HepG2 (cell line): ENCODE data around the gene SLIT3. TPM values are rescaled to one million over a fixed set of nuclear protein-coding genes. Genes with fewer than 3 reads are reported as not detected.

Source experiments
- ATAC-seq: fragments of 200-7000 bp; cut with Tn5 transposase; 3 replicates; pipeline ENCODE4 v1.9.1; 2020; ENCODE audit warnings: mild to moderate bottlenecking, moderate library complexity
- BruUV-seq: library from RNA; stranded (reverse); fragments of 400-500 nt; replicated peaks from 2 replicates; lab custom pipeline; 2021; lab: Mats Ljungman, UMichigan
- CTCF ChIA-PET: fragments of 300-600 bp; formaldehyde crosslinking; extraction: SDS; loops from one replicate; lab custom pipeline; 2021; ENCODE audit warnings: low total read pairs, inconsistent platforms, low intra/inter-chr PET ratio; lab: Yijun Ruan, JAX
- POLR2A ChIA-PET: fragments of 350-600 bp; sonication (Branson Sonifier 250); formaldehyde crosslinking; loops from one replicate; lab custom pipeline; 2020; ENCODE audit warnings: antibody characterized with exemption, inconsistent platforms; lab: Yijun Ruan, JAX
- DNase-seq: peaks from one replicate; pipeline ENCODE4 v3.0.0-alpha.2; 2015; ENCODE audit warnings: low spot score
- FAIRE-seq: peaks from 3 replicates; lab custom pipeline; 2011; peaks lifted over from hg19 to GRCh38; lab: Jason Lieb, UNC
- H2AFZ ChIP-seq: one replicate; pipeline ENCODE4 v1.6.1; 2011; ENCODE audit warnings: low read length, inconsistent platforms
- H3K27ac ChIP-seq: fragments of 300-600 bp; 3 replicates; pipeline ENCODE4 v1.8.0; 2011; ENCODE audit warnings: mixed run types, mild to moderate bottlenecking, mixed read lengths, low read length, inconsistent platforms; ENCODE audit not compliant: insufficient read depth; ENCODE audit errors: extremely low read length
- H3K27me3 ChIP-seq, 2 experiments: fragments of 200-600 bp in 1 of 2; 2 replicates in 1 of 2; 3 replicates in 1 of 2; pipeline versions ENCODE4 v1.6.0 to v1.8.0; 2011; ENCODE audit warnings: low read length in 2 of 2, mild to moderate bottlenecking in 2 of 2, moderate library complexity in 2 of 2, inconsistent platforms in 1 of 2; ENCODE audit not compliant: insufficient read depth in 2 of 2, control insufficient read depth in 1 of 2
- H3K36me3 ChIP-seq, 2 experiments: fragments of 200-600 bp in 1 of 2; replicated peaks in 1 of 2; 2 replicates in 1 of 2; 3 replicates in 1 of 2; pipeline versions ENCODE4 v1.5.1 to v1.8.0; 2011; ENCODE audit warnings: low read length in 2 of 2, inconsistent platforms in 1 of 2; ENCODE audit not compliant: insufficient read depth in 2 of 2, control insufficient read depth in 1 of 2
- H3K4me1 ChIP-seq: 2 replicates; pipeline ENCODE4 v1.5.1; 2012; ENCODE audit warnings: low read length, inconsistent platforms; ENCODE audit not compliant: insufficient read depth
- H3K4me2 ChIP-seq: 2 replicates; pipeline ENCODE4 v1.6.0; 2011; ENCODE audit warnings: low read depth, low read length, inconsistent platforms
- H3K4me3 ChIP-seq, 3 experiments: fragments of 200-600 bp in 1 of 3; sonication (generic), shearing (Covaris generic) in 1 of 3; replicated peaks in 1 of 3; 2 replicates each; pipeline ENCODE4 v1.5.1; 2011 to 2016; ENCODE audit warnings: low read length in 3 of 3, inconsistent platforms in 2 of 3, low read depth in 2 of 3, mild to moderate bottlenecking in 2 of 3, control low read depth in 1 of 3, mixed read lengths in 1 of 3; ENCODE audit not compliant: insufficient read depth in 1 of 3
- H3K79me2 ChIP-seq: one replicate; pipeline ENCODE4 v1.6.1; 2011; ENCODE audit warnings: low read length, inconsistent platforms; ENCODE audit not compliant: insufficient read depth
- H3K9ac ChIP-seq: 2 replicates; pipeline ENCODE4 v1.6.0; 2011; ENCODE audit warnings: mild to moderate bottlenecking, low read depth, low read length, inconsistent platforms; ENCODE audit not compliant: insufficient read depth
- H3K9me3 ChIP-seq: 2 replicates; pipeline ENCODE4 v1.5.1; 2012; ENCODE audit warnings: mild to moderate bottlenecking, low read length
- H4K20me1 ChIP-seq: 2 replicates; pipeline ENCODE4 v1.6.0; 2011; ENCODE audit warnings: inconsistent platforms, mild to moderate bottlenecking, low read length, moderate library complexity; ENCODE audit not compliant: insufficient read depth
- AFF4 ChIP-seq: sonication (generic); formaldehyde crosslinking; IDR thresholded peaks from 2 replicates; pipeline ENCODE4 v1.4.0; 2020; ENCODE audit warnings: missing genetic modification reagents
- KLF12 ChIP-seq: sonication (generic); formaldehyde crosslinking; IDR thresholded peaks from 2 replicates; pipeline ENCODE4 v1.4.0; 2020; ENCODE audit warnings: missing genetic modification reagents, borderline replicate concordance
- NPAS2 ChIP-seq: sonication (generic); formaldehyde crosslinking; IDR thresholded peaks from 2 replicates; pipeline ENCODE4 v1.8.0; 2022; ENCODE audit warnings: mild to moderate bottlenecking, missing genetic modification reagents, borderline replicate concordance
- SMC3 ChIP-seq: IDR thresholded peaks from 2 replicates; pipeline ENCODE4 v1.6.1; 2011; ENCODE audit warnings: low read length, improper control_type of control experiment
- SP5 ChIP-seq: IDR thresholded peaks from 2 replicates; pipeline ENCODE4 v1.6.1; 2016; ENCODE audit warnings: low read depth, borderline replicate concordance
- ZNF205 ChIP-seq: IDR thresholded peaks from 2 replicates; pipeline ENCODE4 v1.6.1; 2018; ENCODE audit warnings: missing biosample characterization, missing genetic modification reagents
- ZNF232 ChIP-seq: sonication (generic); formaldehyde crosslinking; IDR thresholded peaks from 2 replicates; pipeline ENCODE4 v1.4.0; 2020; ENCODE audit warnings: missing genetic modification reagents, borderline replicate concordance
- ZNF264 ChIP-seq: sonication (generic); formaldehyde crosslinking; IDR thresholded peaks from 2 replicates; pipeline ENCODE4 v1.4.0; 2020; ENCODE audit warnings: missing genetic modification reagents
- WGBS: methylation state at CpG from one replicate; pipeline ENCODE4 v1.1.6; 2017; ENCODE audit warnings: low lambda C conversion rate; 5-methylcytosine and 5-hydroxymethylcytosine counted together
- in situ Hi-C: cut with HindIII; loops from 2 replicates; pipeline ENCODE4 v1.10.0; 2017; ENCODE audit warnings: low pct_unique_long_range_greater_than_20kb; ENCODE audit not compliant: extremely low pct_ligation_motif_present
- intact Hi-C: fragments of 100-400 bp; cut with micrococcal nuclease; formaldehyde crosslinking; loops from one replicate; pipeline ENCODE4 v1.10.0; 2022; ENCODE audit not compliant: unreplicated experiment
- polyA plus RNA-seq, 8 experiments: library from polyadenylated mRNA; depleted of rRNA in 3 of 8; stranded (reverse) in 7 of 8; unstranded in 1 of 8; fragments of >200 nt; fragmentation: Illumina TruSeq in 4 of 8; extraction: Trizol in 4 of 8; gene quantifications; 2 replicates each; pipeline versions ENCODE4 v1.2.1 to v1.2.3, GENCODE V29; 2011 to 2016; ENCODE audit warnings: low read depth in 4 of 8, missing spikeins in 1 of 8, mixed read lengths in 1 of 8; ENCODE audit not compliant: insufficient read depth in 1 of 8
- total RNA-seq, 5 experiments: library from RNA; depleted of rRNA; stranded (reverse); fragments of >200 nt; fragmentation: Illumina TruSeq; extraction: Trizol; gene quantifications; 2 replicates each; pipeline ENCODE4 v1.2.3, GENCODE V29; 2016; ENCODE audit warnings: low read depth in 1 of 5
- TF ChIP-seq, protein P1 (sequence below): sonication (generic); formaldehyde crosslinking; IDR thresholded peaks from 2 replicates; pipeline ENCODE4 v1.8.0; 2022; ENCODE audit warnings: mild to moderate bottlenecking, missing genetic modification reagents; ENCODE audit not compliant: insufficient replicate concordance

The SLIT3 gene
- total and polyA plus RNA-seq, 2 of the 13 experiments (the other 11 are each of a cell fraction or from before 2014, with no cell fraction given), result not detected

- Histone ChIP-seq H3K79me2 (no peaks in the 10 kb centered on the region), H3K4me1 (no peaks in the 10 kb centered on the region)
- BruUV-seq, result no TSS peak
- no peak for DNase-seq
- no peak for FAIRE-seq
- no peak for TF ChIP-seq ZNF205
- TF ChIP-seq SP5 (CRISPR knock-in tag), result no peak
- TF ChIP-seq NPAS2 (CRISPR knock-in tag), result no peak
- TF ChIP-seq ZNF232 (CRISPR knock-in tag), result no peak
- no peak for TF ChIP-seq SMC3
- TF ChIP-seq ZNF264 (CRISPR knock-in tag), result no peak
- TF ChIP-seq, protein P1, sequence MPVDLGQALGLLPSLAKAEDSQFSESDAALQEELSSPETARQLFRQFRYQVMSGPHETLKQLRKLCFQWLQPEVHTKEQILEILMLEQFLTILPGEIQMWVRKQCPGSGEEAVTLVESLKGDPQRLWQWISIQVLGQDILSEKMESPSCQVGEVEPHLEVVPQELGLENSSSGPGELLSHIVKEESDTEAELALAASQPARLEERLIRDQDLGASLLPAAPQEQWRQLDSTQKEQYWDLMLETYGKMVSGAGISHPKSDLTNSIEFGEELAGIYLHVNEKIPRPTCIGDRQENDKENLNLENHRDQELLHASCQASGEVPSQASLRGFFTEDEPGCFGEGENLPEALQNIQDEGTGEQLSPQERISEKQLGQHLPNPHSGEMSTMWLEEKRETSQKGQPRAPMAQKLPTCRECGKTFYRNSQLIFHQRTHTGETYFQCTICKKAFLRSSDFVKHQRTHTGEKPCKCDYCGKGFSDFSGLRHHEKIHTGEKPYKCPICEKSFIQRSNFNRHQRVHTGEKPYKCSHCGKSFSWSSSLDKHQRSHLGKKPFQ (CRISPR knock-in tag), result no peak
- TF ChIP-seq, all 625 proteins: peak for 0
- ChIA-PET POLR2A (no interaction called here), CTCF (no interaction called here)
- Histone ChIP-seq H4K20me1 (no peaks in the 10 kb centered on the region), H3K4me2 (no peak overlapping the region), H3K36me3 (no peaks in the 10 kb centered on the region), H3K27me3 (peaks cover 3 to 30% of the 10 kb centered on the region in 2 experiments; a peak in 4 of 5 replicates), H2AFZ (no peak overlapping the region), H3K4me3 (no peak overlapping the region), H3K27ac (no peak overlapping the region), H3K9me3 (no peaks in the 10 kb centered on the region), H3K9ac (no peak overlapping the region)
- whole genome bisulfite sequencing, result 24% methylated on average over 5 of the region's 5 CpGs
- in situ Hi-C loops, result no loop called here
- ATAC-seq, result no peak
- intact Hi-C loops, result no loop called here
Observed at GRCh38 chr5:168914491-168914890, 386.4 kb downstream of the SLIT3 start.

- WGBS, result 8% methylated on average over 6 of the region's 6 CpGs
- CTCF ChIA-PET, result no interaction called here
- Histone ChIP-seq H3K79me2 (no peaks in the 10 kb centered on the region), H3K9ac (no peak overlapping the region), H3K4me1 (no peaks in the 10 kb centered on the region), H3K4me2 (no peak overlapping the region), H3K36me3 (no peaks in the 10 kb centered on the region), H3K27ac (no peak overlapping the region), H3K4me3 (no peak overlapping the region), H3K9me3 (no peaks in the 10 kb centered on the region), H4K20me1 (no peaks in the 10 kb centered on the region), H3K27me3 (peaks cover 3 to 19% of the 10 kb centered on the region in 2 experiments; a peak in 4 of 5 replicates), H2AFZ (no peak overlapping the region)
- POLR2A ChIA-PET, result no interaction called here
- intact Hi-C loops (no loop called here), in situ Hi-C loops (no loop called here)
- no peak for DNase-seq
- no peak for ATAC-seq
- no TSS peak for BruUV-seq
- no peak for FAIRE-seq
- TF ChIP-seq KLF12 (CRISPR knock-in tag), result no peak
- TF ChIP-seq AFF4, result no peak
Observed at GRCh38 chr5:168910874-168911273, 390.1 kb downstream of the SLIT3 start.
